Caco-2 (cell line): Measurements from ENCODE around the gene SNRNP200. TPM values are rescaled to one million over a fixed set of nuclear protein-coding genes. Genes with fewer than 3 reads are reported as not detected.

ENCODE experiments used
- BruUV-seq: library from RNA; stranded (reverse); fragments of 400-500 nt; replicated peaks from 2 replicates; lab custom pipeline; 2021; lab: Mats Ljungman, UMichigan
- CTCF ChIA-PET: fragments of 300-600 bp; sonication (Branson Sonifier 250); formaldehyde crosslinking; loops from one replicate; lab custom pipeline; 2022; ENCODE audit warnings: antibody characterized with exemption; lab: Charles Lee
- POLR2A ChIA-PET: fragments of 300-600 bp; sonication (Branson Sonifier 250); formaldehyde crosslinking; loops from one replicate; lab custom pipeline; 2022; ENCODE audit warnings: antibody characterized with exemption; lab: Charles Lee
- DNase-seq, 2 experiments: peaks; one replicate each; pipeline versions ENCODE4 v3.0.0 to v3.0.0-alpha.2; 2020 to 2022
- H3K27me3 ChIP-seq: replicated peaks from 2 replicates; pipeline ENCODE4 v1.6.0; 2011; ENCODE audit warnings: low read length; ENCODE audit not compliant: control insufficient read depth, insufficient read depth
- H3K36me3 ChIP-seq: 2 replicates; pipeline ENCODE4 v1.5.1; 2011; ENCODE audit warnings: low read length; ENCODE audit not compliant: control insufficient read depth, insufficient read depth
- H3K4me1 ChIP-seq: fragments of 250-450 bp; sonication (Bioruptor Pico); 2 replicates; pipeline ENCODE4 v1.5.1; 2020; ENCODE audit warnings: mild to moderate bottlenecking
- H3K4me3 ChIP-seq: 2 replicates; pipeline ENCODE4 v1.5.1; 2011; ENCODE audit warnings: low read depth, mild to moderate bottlenecking, control low read depth, low read length
- H3K9me3 ChIP-seq: fragments of 250-450 bp; sonication (Bioruptor Pico); 2 replicates; pipeline ENCODE4 v1.5.1; 2020; ENCODE audit warnings: mild to moderate bottlenecking, moderate library complexity
- H3K27ac Mint-ChIP-seq: one replicate; pipeline ENCODE4 v1.8.0; 2022; ENCODE audit warnings: mixed read lengths; ENCODE audit not compliant: unreplicated experiment
- H3K27me3 Mint-ChIP-seq: one replicate; pipeline ENCODE4 v1.8.0; 2022; ENCODE audit warnings: mixed read lengths; ENCODE audit not compliant: insufficient read depth, unreplicated experiment
- H3K36me3 Mint-ChIP-seq: one replicate; pipeline ENCODE4 v1.8.0; 2022; ENCODE audit warnings: mild to moderate bottlenecking, mixed read lengths; ENCODE audit not compliant: insufficient read depth, unreplicated experiment
- H3K4me1 Mint-ChIP-seq: one replicate; pipeline ENCODE4 v1.8.0; 2022; ENCODE audit warnings: low read depth, mixed read lengths; ENCODE audit not compliant: unreplicated experiment
- H3K4me3 Mint-ChIP-seq: one replicate; pipeline ENCODE4 v1.8.0; 2022; ENCODE audit warnings: mild to moderate bottlenecking, moderate library complexity, mixed read lengths; ENCODE audit not compliant: unreplicated experiment
- H3K9me3 Mint-ChIP-seq: one replicate; pipeline ENCODE4 v1.8.0; 2022; ENCODE audit warnings: mixed read lengths; ENCODE audit not compliant: unreplicated experiment
- intact Hi-C: fragments of 100-400 bp; cut with micrococcal nuclease; formaldehyde crosslinking; loops from one replicate; pipeline ENCODE4 v1.10.0; 2022; ENCODE audit not compliant: unreplicated experiment
- total RNA-seq: library from RNA; stranded (reverse); gene quantifications from 2 replicates; pipeline ENCODE4 v1.2.3, GENCODE V29; 2022
- TF ChIP-seq, protein P1 (sequence below), 2 experiments: fragments of 200-600 bp in 1 of 2; IDR thresholded peaks; 1 replicate in 1 of 2; 2 replicates in 1 of 2; pipeline versions ENCODE4 v1.5.1 to v1.8.0; 2011 to 2022; ENCODE audit warnings: antibody characterized with exemption in 1 of 2, control low read depth in 1 of 2, inconsistent platforms in 1 of 2, low read depth in 1 of 2, low read length in 1 of 2, mild to moderate bottlenecking in 1 of 2, moderate library complexity in 1 of 2; ENCODE audit not compliant: insufficient read depth in 1 of 2, severe bottlenecking in 1 of 2, unreplicated experiment in 1 of 2

SNRNP200 gene
- total RNA-seq, 1 experiment from 2014 or later = 240 TPM

- H3K36me3 Mint-ChIP-seq = peaks cover 30% of the 10 kb centered on the region
Measured at GRCh38 chr2:96245609-96246390, 59.5 kb downstream of the SNRNP200 start.

GRCh38 chr2:96243843-96244242 lies 61.5 kb downstream of the SNRNP200 start:
- H3K4me1 ChIP-seq = no peaks in the 10 kb centered on the region; the same call in 1 of the 2 replicates
- no peaks in the 10 kb centered on the region for H3K36me3 ChIP-seq
- Mint-ChIP-seq H3K4me3 (no peak overlapping the region), H3K27me3 (no peaks in the 10 kb centered on the region), H3K27ac (no peak overlapping the region), H3K36me3 (peaks cover 15% of the 10 kb centered on the region), H3K4me1 (no peaks in the 10 kb centered on the region), H3K9me3 (no peaks in the 10 kb centered on the region)
- H3K27me3 ChIP-seq = no peaks in the 10 kb centered on the region
- no peak overlapping the region for H3K4me3 ChIP-seq
- TF ChIP-seq, protein P1, sequence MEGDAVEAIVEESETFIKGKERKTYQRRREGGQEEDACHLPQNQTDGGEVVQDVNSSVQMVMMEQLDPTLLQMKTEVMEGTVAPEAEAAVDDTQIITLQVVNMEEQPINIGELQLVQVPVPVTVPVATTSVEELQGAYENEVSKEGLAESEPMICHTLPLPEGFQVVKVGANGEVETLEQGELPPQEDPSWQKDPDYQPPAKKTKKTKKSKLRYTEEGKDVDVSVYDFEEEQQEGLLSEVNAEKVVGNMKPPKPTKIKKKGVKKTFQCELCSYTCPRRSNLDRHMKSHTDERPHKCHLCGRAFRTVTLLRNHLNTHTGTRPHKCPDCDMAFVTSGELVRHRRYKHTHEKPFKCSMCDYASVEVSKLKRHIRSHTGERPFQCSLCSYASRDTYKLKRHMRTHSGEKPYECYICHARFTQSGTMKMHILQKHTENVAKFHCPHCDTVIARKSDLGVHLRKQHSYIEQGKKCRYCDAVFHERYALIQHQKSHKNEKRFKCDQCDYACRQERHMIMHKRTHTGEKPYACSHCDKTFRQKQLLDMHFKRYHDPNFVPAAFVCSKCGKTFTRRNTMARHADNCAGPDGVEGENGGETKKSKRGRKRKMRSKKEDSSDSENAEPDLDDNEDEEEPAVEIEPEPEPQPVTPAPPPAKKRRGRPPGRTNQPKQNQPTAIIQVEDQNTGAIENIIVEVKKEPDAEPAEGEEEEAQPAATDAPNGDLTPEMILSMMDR (IDR thresholded peaks at IDR 0.05; ENCODE audit: insufficient read depth in 1 of 2, low read depth in 1 of 2, low read length in 1 of 2, severe bottlenecking in 1 of 2, unreplicated experiment in 1 of 2) = no peak
- intact Hi-C loops = no loop called here
- H3K9me3 ChIP-seq = no peaks in the 10 kb centered on the region
- POLR2A ChIA-PET = no interaction called here
- BruUV-seq = no TSS peak
- DNase-seq = no peak
- CTCF ChIA-PET = no interaction called here

More at GRCh38 chr2:96245609-96246390, 59.5 kb downstream of the SNRNP200 start:
- Histone ChIP-seq H3K9me3 (no peaks in the 10 kb centered on the region), H3K4me3 (no peak overlapping the region), H3K27me3 (no peaks in the 10 kb centered on the region), H3K4me1 (no peaks in the 10 kb centered on the region; the same call in 1 of the 2 replicates), H3K36me3 (no peaks in the 10 kb centered on the region)
- no TSS peak for BruUV-seq
- DNase-seq = no peak
- H3K4me1 Mint-ChIP-seq = no peaks in the 10 kb centered on the region
- TF ChIP-seq, protein P1 (IDR thresholded peaks at IDR 0.05; ENCODE audit: insufficient read depth in 1 of 2, low read depth in 1 of 2, low read length in 1 of 2, severe bottlenecking in 1 of 2, unreplicated experiment in 1 of 2) = no peak
- H3K27me3 Mint-ChIP-seq = no peaks in the 10 kb centered on the region
- ChIA-PET CTCF (interaction anchor here (0.8 kb wide), 1 partner anchor 108 kb away, joined by 3 read pairs; the partner anchor contains the start of gene ASTL), POLR2A (no interaction called here)
- H3K9me3 Mint-ChIP-seq = no peaks in the 10 kb centered on the region
- H3K4me3 Mint-ChIP-seq = no peak overlapping the region
- intact Hi-C loops = no loop called here
- H3K27ac Mint-ChIP-seq = no peak overlapping the region

DNA sequence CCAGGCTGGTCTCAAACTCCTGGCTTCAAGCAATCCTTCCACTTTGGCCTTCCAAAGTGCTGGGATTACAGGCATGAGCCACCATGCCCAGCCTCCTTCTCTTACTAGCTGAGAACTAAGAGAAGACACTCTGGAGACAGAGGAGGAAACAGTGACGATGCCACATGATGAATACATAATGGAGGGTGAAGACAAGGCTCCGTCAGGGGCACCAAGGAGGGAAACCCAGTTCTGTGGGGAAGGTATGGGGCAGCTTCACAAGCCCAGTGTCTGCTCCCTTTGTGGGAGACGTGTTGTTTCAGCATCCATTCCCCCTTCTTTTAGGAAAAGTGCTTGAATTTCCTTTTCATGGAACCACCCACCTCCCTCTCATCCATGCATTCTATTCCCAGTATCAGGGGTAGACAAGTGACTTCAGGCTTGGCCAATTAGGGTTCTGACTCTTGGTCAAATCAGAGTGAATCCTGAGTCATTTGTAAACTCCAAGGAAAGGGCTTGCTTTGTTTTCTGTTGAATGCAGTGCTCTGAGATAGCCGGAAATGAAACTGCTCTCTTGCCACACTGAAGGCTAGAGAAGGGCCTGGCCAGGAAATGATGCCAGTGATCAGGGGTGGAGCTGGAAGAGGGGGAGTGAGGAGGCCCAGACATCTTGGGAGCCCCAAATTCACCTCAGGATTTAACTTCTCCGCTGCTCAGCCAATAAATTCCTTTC lies 63.3 kb downstream of the SNRNP200 start:
- CTCF ChIA-PET = interaction anchor here (1.5 kb wide), 1 partner anchor 103 kb away, joined by 4 read pairs; the partner anchor contains the start of gene ASTL
- no peaks in the 10 kb centered on the region for H3K27me3 Mint-ChIP-seq
- no TSS peak for BruUV-seq
- H3K36me3 ChIP-seq = no peaks in the 10 kb centered on the region
- H3K36me3 Mint-ChIP-seq = peaks cover 13% of the 10 kb centered on the region
- H3K4me1 Mint-ChIP-seq = no peaks in the 10 kb centered on the region
- intact Hi-C loops = no loop called here
- POLR2A ChIA-PET = no interaction called here
- no peaks in the 10 kb centered on the region; the same call in 1 of the 2 replicates for H3K4me1 ChIP-seq
- H3K4me3 ChIP-seq = no peak overlapping the region
- TF ChIP-seq, protein P1 (IDR thresholded peaks at IDR 0.05; ENCODE audit: insufficient read depth in 1 of 2, low read depth in 1 of 2, low read length in 1 of 2, severe bottlenecking in 1 of 2, unreplicated experiment in 1 of 2) = no peak
- no peak overlapping the region for H3K4me3 Mint-ChIP-seq
- no peak overlapping the region for H3K27ac Mint-ChIP-seq
- H3K9me3 Mint-ChIP-seq = no peaks in the 10 kb centered on the region
- H3K27me3 ChIP-seq = no peaks in the 10 kb centered on the region
- H3K9me3 ChIP-seq = no peaks in the 10 kb centered on the region
- no peak for DNase-seq
